HCT116 (cell line): ENCODE results near the gene FRMD3. TPM values are rescaled to one million over a fixed set of nuclear protein-coding genes. Genes with fewer than 3 reads are reported as not detected.

ENCODE experiments used
- ATAC-seq: fragments of 200-7000 bp; cut with Tn5 transposase; 2 replicates; pipeline ENCODE4 v1.9.1; 2020; ENCODE audit warnings: mild to moderate bottlenecking, moderate library complexity
- BruUV-seq: library from RNA; stranded (reverse); fragments of 400-500 nt; replicated peaks from 2 replicates; lab custom pipeline; 2021; lab: Mats Ljungman, UMichigan
- CTCF ChIA-PET: fragments of 300-600 bp; sonication (Branson Sonifier 250); formaldehyde crosslinking; loops from one replicate; lab custom pipeline; 2021; ENCODE audit warnings: antibody characterized with exemption; lab: Charles Lee
- POLR2A ChIA-PET: fragments of 300-600, 350-600 bp; sonication (Branson Sonifier 250); formaldehyde crosslinking; loops from one replicate; lab custom pipeline; 2021; ENCODE audit warnings: antibody characterized with exemption; lab: Charles Lee
- RAD21 ChIA-PET, 2 experiments: fragments of 300-600 bp; sonication (Branson Sonifier 250); formaldehyde crosslinking; loops; one replicate each; lab custom pipeline; 2023; ENCODE audit warnings: low total read pairs in 2 of 2; ENCODE audit not compliant: uncharacterized antibody in 2 of 2, unreplicated experiment in 2 of 2, low non-redundant PET in 1 of 2; lab: Charles Lee
- DNase-seq: peaks from one replicate; pipeline ENCODE4 v3.0.0-alpha.2; 2010; ENCODE audit warnings: low read depth, low spot score
- H2AFZ ChIP-seq: fragments of 200-600 bp; shearing (Covaris generic), sonication (generic); 2 replicates; pipeline ENCODE4 v1.6.1; 2017; ENCODE audit warnings: low read depth, mixed run types, mixed read lengths, antibody characterized with exemption, low read length; ENCODE audit not compliant: poor library complexity, severe bottlenecking
- H3K27ac ChIP-seq: 2 replicates; pipeline ENCODE4 v1.5.1; 2012; ENCODE audit warnings: low read depth, low read length
- H3K27me3 ChIP-seq: fragments of 200-600 bp; sonication (generic); 2 replicates; pipeline ENCODE4 v1.6.1; 2016; ENCODE audit warnings: mixed run types, low read length, mixed read lengths; ENCODE audit not compliant: insufficient read depth
- H3K36me3 ChIP-seq, 2 experiments: fragments of 200-500 bp in 1 of 2; fragments of 200-600 bp in 1 of 2; sonication (Bioruptor generic) in 1 of 2; sonication (generic) in 1 of 2; 2 replicates each; pipeline versions ENCODE4 v1.5.1 to v1.6.1; 2014 to 2016; ENCODE audit warnings: low read length in 2 of 2, inconsistent platforms in 1 of 2, mixed read lengths in 1 of 2, mixed run types in 1 of 2; ENCODE audit not compliant: insufficient read depth in 2 of 2, control insufficient read depth in 1 of 2
- H3K4me1 ChIP-seq, 2 experiments: fragments of 200-600 bp in 1 of 2; sonication (generic) in 1 of 2; 2 replicates each; pipeline versions ENCODE4 v1.5.1 to v1.6.1; 2012 to 2017; ENCODE audit warnings: low read length in 2 of 2, inconsistent platforms in 1 of 2, mild to moderate bottlenecking in 1 of 2, mixed read lengths in 1 of 2, mixed run types in 1 of 2, moderate library complexity in 1 of 2; ENCODE audit not compliant: insufficient read depth in 2 of 2, control insufficient read depth in 1 of 2
- H3K4me2 ChIP-seq: fragments of 200-600 bp; sonication (generic); 2 replicates; pipeline ENCODE4 v1.6.1; 2017; ENCODE audit warnings: mixed run types, low read length, mixed read lengths
- H3K4me3 ChIP-seq, 2 experiments: fragments of 200-600 bp in 1 of 2; sonication (generic) in 1 of 2; replicated peaks in 1 of 2; 2 replicates each; pipeline ENCODE4 v1.5.1; 2011 to 2016; ENCODE audit warnings: low read length in 2 of 2, control low read depth in 1 of 2, low read depth in 1 of 2, mild to moderate bottlenecking in 1 of 2, mixed read lengths in 1 of 2, mixed run types in 1 of 2
- H3K79me2 ChIP-seq: fragments of 200-600 bp; sonication (generic); 2 replicates; pipeline ENCODE4 v1.6.1; 2017; ENCODE audit warnings: mild to moderate bottlenecking, mixed run types, low read length, moderate library complexity, mixed read lengths; ENCODE audit not compliant: insufficient read depth
- H3K9ac ChIP-seq: fragments of 200-600 bp; sonication (generic); 2 replicates; pipeline ENCODE4 v1.6.1; 2016; ENCODE audit warnings: low read length, mixed read lengths
- H3K9me2 ChIP-seq: fragments of 200-600 bp; sonication (generic), shearing (Covaris generic); 2 replicates; pipeline ENCODE4 v1.6.1; 2017; ENCODE audit warnings: mixed run types, mild to moderate bottlenecking, moderate library complexity; ENCODE audit not compliant: insufficient read depth
- H3K9me3 ChIP-seq, 2 experiments: fragments of 200-500 bp in 1 of 2; fragments of 200-600 bp in 1 of 2; sonication (Bioruptor generic) in 1 of 2; sonication (generic) in 1 of 2; 2 replicates each; pipeline ENCODE4 v1.6.1; 2014 to 2017; ENCODE audit warnings: low read length in 2 of 2, mixed read lengths in 2 of 2, inconsistent platforms in 1 of 2, low read depth in 1 of 2, mild to moderate bottlenecking in 1 of 2, mixed run types in 1 of 2, moderate library complexity in 1 of 2; ENCODE audit not compliant: control insufficient read depth in 1 of 2, insufficient read depth in 1 of 2
- H4K20me1 ChIP-seq: fragments of 200-600 bp; sonication (generic), shearing (Covaris generic); 2 replicates; pipeline ENCODE4 v1.6.1; 2017; ENCODE audit warnings: mixed run types, mild to moderate bottlenecking, moderate library complexity; ENCODE audit not compliant: insufficient read depth
- ATF3 ChIP-seq: IDR thresholded peaks from 2 replicates; pipeline ENCODE4 v1.6.1; 2012
- CBX3 ChIP-seq: IDR thresholded peaks from 2 replicates; pipeline ENCODE4 v1.6.1; 2012; ENCODE audit warnings: low read depth
- CEBPB ChIP-seq: IDR thresholded peaks from 2 replicates; pipeline ENCODE4 v1.6.1; 2012; ENCODE audit warnings: low read depth
- CTCF ChIP-seq, 3 experiments: fragments of 200-600 bp in 1 of 3; sonication (generic) in 1 of 3; IDR thresholded peaks in 2 of 3; conservative IDR thresholded peaks in 1 of 3; 2 replicates each; pipeline ENCODE4 v1.5.1; 2012 to 2017; ENCODE audit warnings: low read depth in 2 of 3, low read length in 2 of 3, antibody characterized with exemption in 1 of 3, borderline replicate concordance in 1 of 3, control low read depth in 1 of 3, mild to moderate bottlenecking in 1 of 3, mixed read lengths in 1 of 3, mixed run types in 1 of 3, moderate library complexity in 1 of 3; ENCODE audit not compliant: insufficient read depth in 1 of 3
- EZH2phosphoT487 ChIP-seq: fragments of 200-600 bp; IDR thresholded peaks from 2 replicates; pipeline ENCODE4 v1.6.1; 2018; ENCODE audit warnings: antibody characterized with exemption, borderline replicate concordance
- FOSL1 ChIP-seq: IDR thresholded peaks from 2 replicates; pipeline ENCODE4 v1.6.1; 2012; ENCODE audit warnings: low read depth
- RAD21 ChIP-seq: IDR thresholded peaks from 2 replicates; pipeline ENCODE4 v1.6.1; 2012; ENCODE audit warnings: low read depth, mild to moderate bottlenecking
- REST ChIP-seq: IDR thresholded peaks from 2 replicates; pipeline ENCODE4 v1.6.1; 2012; ENCODE audit warnings: low read depth
- SIN3A ChIP-seq: IDR thresholded peaks from 2 replicates; pipeline ENCODE4 v1.6.1; 2012; ENCODE audit warnings: low read depth
- SP1 ChIP-seq: IDR thresholded peaks from 2 replicates; pipeline ENCODE4 v1.6.1; 2012; ENCODE audit warnings: low read depth
- SRF ChIP-seq: IDR thresholded peaks from 2 replicates; pipeline ENCODE4 v1.6.1; 2012; ENCODE audit warnings: low read depth
- YY1 ChIP-seq: IDR thresholded peaks from 2 replicates; pipeline ENCODE4 v1.6.1; 2011; ENCODE audit warnings: low read length, low read depth, moderate library complexity, mild to moderate bottlenecking; ENCODE audit not compliant: insufficient replicate concordance; ENCODE audit errors: extremely low read depth
- ZBTB33 ChIP-seq: IDR thresholded peaks from 2 replicates; pipeline ENCODE4 v1.6.1; 2011; ENCODE audit warnings: mild to moderate bottlenecking, low read length, moderate library complexity; ENCODE audit not compliant: insufficient replicate concordance; ENCODE audit errors: extremely low read depth
- intact Hi-C: fragments of 100-400 bp; cut with micrococcal nuclease; formaldehyde crosslinking; loops from 2 replicates; pipeline ENCODE4 v1.10.0; 2022
- total RNA-seq: library from RNA; stranded (reverse); gene quantifications from one replicate; pipeline ENCODE4 v1.2.1, GENCODE V29; 2021; ENCODE audit not compliant: unreplicated experiment

Gene FRMD3
- total RNA-seq, 1 experiment from 2014 or later: 0.89 TPM

DNA sequence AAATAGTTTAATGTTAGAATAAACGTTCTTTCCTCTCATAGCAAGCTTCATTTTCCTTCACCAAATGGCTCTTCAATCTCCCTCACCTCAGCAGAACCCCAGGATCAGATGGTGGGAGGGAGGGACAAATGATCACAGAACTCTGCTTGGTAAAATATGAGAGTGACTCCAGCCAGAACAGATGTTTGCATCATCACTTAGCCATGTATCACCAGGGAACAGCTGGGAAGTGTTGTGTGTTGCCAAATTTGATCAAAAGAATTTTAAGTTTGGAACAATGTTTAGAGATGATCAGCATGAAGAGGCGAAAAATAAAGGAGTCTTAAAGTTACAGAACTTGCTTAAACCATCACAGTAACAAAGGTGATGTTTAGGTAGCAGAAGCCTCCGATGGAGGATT lies 115.7 kb downstream of the FRMD3 start:
- no peak overlapping the region for H3K4me2 ChIP-seq
- no peak overlapping the region for H2AFZ ChIP-seq
- H4K20me1 ChIP-seq: no peaks in the 10 kb centered on the region
- DNase-seq: no peak
- H3K9ac ChIP-seq: no peak overlapping the region
- no peak for ATAC-seq
- no peaks in the 10 kb centered on the region for H3K9me3 ChIP-seq
- no TSS peak for BruUV-seq
- POLR2A ChIA-PET: no interaction called here
- H3K27ac ChIP-seq: no peak overlapping the region
- no peak overlapping the region for H3K4me3 ChIP-seq
- H3K27me3 ChIP-seq: no peaks in the 10 kb centered on the region
- no peak for TF ChIP-seq SP1
- no peak for TF ChIP-seq RAD21
- no peak for TF ChIP-seq FOSL1
- TF ChIP-seq EZH2phosphoT487: no peak
- TF ChIP-seq REST: no peak
- no peak for TF ChIP-seq CBX3
- no peak for TF ChIP-seq SIN3A
- TF ChIP-seq, all 23 proteins: peak for 0
- intact Hi-C loops: no loop called here
- H3K79me2 ChIP-seq: no peaks in the 10 kb centered on the region
- RAD21 ChIA-PET: no interaction called here
- CTCF ChIA-PET: no interaction called here
- H3K4me1 ChIP-seq: no peaks in the 10 kb centered on the region
- H3K9me2 ChIP-seq: no peaks in the 10 kb centered on the region
- H3K36me3 ChIP-seq: no peaks in the 10 kb centered on the region

DNA sequence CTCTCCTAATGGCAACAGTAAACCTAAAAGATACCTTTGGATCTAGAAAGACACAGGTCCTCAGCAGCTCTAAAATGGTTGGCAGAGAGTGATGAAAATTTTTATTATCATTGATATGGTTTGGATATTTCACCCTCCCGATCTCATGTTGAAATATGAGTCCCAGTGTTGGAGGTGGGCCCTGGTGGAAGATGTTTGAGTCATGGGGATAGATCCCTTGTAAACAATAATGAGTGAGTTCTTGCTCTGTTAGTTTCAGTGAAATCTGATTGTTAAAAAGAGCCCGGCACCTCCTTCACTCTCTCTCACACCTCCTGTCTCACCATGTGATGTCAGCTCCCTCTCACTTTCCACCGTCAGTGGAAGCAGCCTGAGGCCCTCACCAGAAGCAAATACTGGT lies 117.7 kb downstream of the FRMD3 start:
- no peak overlapping the region for H3K4me3 ChIP-seq
- no peak overlapping the region for H3K9ac ChIP-seq
- ChIA-PET RAD21 (no interaction called here), POLR2A (no interaction called here), CTCF (no interaction called here)
- H4K20me1 ChIP-seq: no peaks in the 10 kb centered on the region
- H3K9me3 ChIP-seq: no peaks in the 10 kb centered on the region
- H3K79me2 ChIP-seq: no peaks in the 10 kb centered on the region
- H3K27ac ChIP-seq: no peak overlapping the region
- H3K27me3 ChIP-seq: no peaks in the 10 kb centered on the region
- intact Hi-C loops: no loop called here
- no peak for DNase-seq
- H3K4me2 ChIP-seq: no peak overlapping the region
- H3K4me1 ChIP-seq: no peaks in the 10 kb centered on the region
- no TSS peak for BruUV-seq
- no peaks in the 10 kb centered on the region for H3K36me3 ChIP-seq
- no peaks in the 10 kb centered on the region for H3K9me2 ChIP-seq
- H2AFZ ChIP-seq: no peak overlapping the region
- no peak for ATAC-seq
- no peak for TF ChIP-seq CEBPB
- TF ChIP-seq YY1: no peak
- no peak for TF ChIP-seq SRF
- no peak for TF ChIP-seq CTCF (IDR thresholded peaks at IDR 0.05 in 2 of 3, conservative IDR thresholded peaks at IDR 0.05 in 1 of 3; ENCODE audit: borderline replicate concordance in 1 of 3, insufficient read depth in 1 of 3, low read depth in 2 of 3, low read length in 2 of 3)
- no peak for TF ChIP-seq ZBTB33
- TF ChIP-seq ATF3: no peak
